ENCODE results near the gene COX6B2. TPM values are rescaled to one million over a fixed set of nuclear protein-coding genes. Genes with fewer than 3 reads are reported as not detected.
"Not testable (repeated sequence)": the region's sequence is repeated elsewhere in the genome, so short reads cannot be mapped to it uniquely, and the experiment has no call there.

The COX6B2 gene
- total RNA-seq, 1 experiment from 2014 or later = not detected

- no peaks in the 10 kb centered on the region for H3K36me3 ChIP-seq (ENCODE audit: insufficient read depth, low read length)
- peak overlapping the region; percentile 100 for H3K9ac ChIP-seq (ENCODE audit: low read length)
- H3K9me3 ChIP-seq (ENCODE audit: low read length) = no peaks in the 10 kb centered on the region
- H3K4me3 ChIP-seq (ENCODE audit: low read length) = peak overlapping the region; percentile 100
- no peaks in the 10 kb centered on the region for H3K27me3 ChIP-seq (ENCODE audit: low read length)
- peak overlapping the region; percentile 100 for H3K4me2 ChIP-seq (ENCODE audit: low read depth, low read length, poor library complexity, severe bottlenecking)
- H3K27ac ChIP-seq (ENCODE audit: low read length) = peak overlapping the region; percentile 73; the same call in 1 of the 2 replicates
- peaks cover 24% of the 10 kb centered on the region for H3K4me1 ChIP-seq (ENCODE audit: low read length)
- peaks cover 17% of the 10 kb centered on the region for H3K79me2 ChIP-seq (ENCODE audit: low read length)
- H4K20me1 ChIP-seq (ENCODE audit: insufficient read depth, low read depth, low read length) = 0 out of 2 replicates have a peak, but pooled peaks cover 13% of the 10 kb centered on the region
- no peaks in the 10 kb centered on the region for H3K9me2 ChIP-seq (replicated peaks; ENCODE audit: insufficient read depth, low read length)
- H2AFZ ChIP-seq (ENCODE audit: low read length) = no peak overlapping the region
- peak; percentile 88 for DNase-seq
Observed at GRCh38 chr19:55341171-55341588, 13.3 kb downstream of the COX6B2 start.

- no peak overlapping the region for H2AFZ ChIP-seq (ENCODE audit: low read length)
- H3K4me2 ChIP-seq (ENCODE audit: low read depth, low read length, poor library complexity, severe bottlenecking) = peak overlapping the region; percentile 100
- no peaks in the 10 kb centered on the region for H3K36me3 ChIP-seq (ENCODE audit: insufficient read depth, low read length)
- DNase-seq = peak; percentile 75
- H3K79me2 ChIP-seq (ENCODE audit: low read length) = peaks cover 17% of the 10 kb centered on the region
- H3K9ac ChIP-seq (ENCODE audit: low read length) = peak overlapping the region; percentile 100
- 0 out of 2 replicates have a peak, but pooled peaks cover 13% of the 10 kb centered on the region for H4K20me1 ChIP-seq (ENCODE audit: insufficient read depth, low read depth, low read length)
- H3K4me1 ChIP-seq (ENCODE audit: low read length) = peaks cover 24% of the 10 kb centered on the region
- no peaks in the 10 kb centered on the region for H3K9me3 ChIP-seq (ENCODE audit: low read length)
- no peaks in the 10 kb centered on the region for H3K27me3 ChIP-seq (ENCODE audit: low read length)
- peak overlapping the region; percentile 73 for H3K27ac ChIP-seq (ENCODE audit: low read length)
- H3K9me2 ChIP-seq (replicated peaks; ENCODE audit: insufficient read depth, low read length) = no peaks in the 10 kb centered on the region
- H3K4me3 ChIP-seq (ENCODE audit: low read length) = peak overlapping the region; percentile 100
Observed at GRCh38 chr19:55340784-55341147, 13.8 kb downstream of the COX6B2 start.

- H3K27ac ChIP-seq (ENCODE audit: low read length) = peak overlapping the region; percentile 73
- H2AFZ ChIP-seq (ENCODE audit: low read length) = no peak overlapping the region
- H3K9me2 ChIP-seq (replicated peaks; ENCODE audit: insufficient read depth, low read length) = no peaks in the 10 kb centered on the region
- peak overlapping the region; percentile 100 for H3K9ac ChIP-seq (ENCODE audit: low read length)
- peak overlapping the region; percentile 100 for H3K4me2 ChIP-seq (ENCODE audit: low read depth, low read length, poor library complexity, severe bottlenecking)
- H3K27me3 ChIP-seq (ENCODE audit: low read length) = no peaks in the 10 kb centered on the region
- H3K79me2 ChIP-seq (ENCODE audit: low read length) = peaks cover 17% of the 10 kb centered on the region
- no peaks in the 10 kb centered on the region for H3K36me3 ChIP-seq (ENCODE audit: insufficient read depth, low read length)
- peak overlapping the region; percentile 100 for H3K4me3 ChIP-seq (ENCODE audit: low read length)
- H3K9me3 ChIP-seq (ENCODE audit: low read length) = no peaks in the 10 kb centered on the region
- H4K20me1 ChIP-seq (ENCODE audit: insufficient read depth, low read depth, low read length) = 0 out of 2 replicates have a peak, but pooled peaks cover 13% of the 10 kb centered on the region
- H3K4me1 ChIP-seq (ENCODE audit: low read length) = peaks cover 24% of the 10 kb centered on the region
- peak; percentile 63 for DNase-seq
Observed at GRCh38 chr19:55339889-55340783, 14.4 kb downstream of the COX6B2 start.

- Histone ChIP-seq H3K79me2 (ENCODE audit: low read length) (peaks cover 17% of the 10 kb centered on the region), H3K9me3 (ENCODE audit: low read length) (no peaks in the 10 kb centered on the region), H3K27ac (ENCODE audit: low read length) (peak within 1 kb of the TSS; percentile 73), H2AFZ (ENCODE audit: low read length) (peak within 1 kb of the TSS; percentile 97), H3K9me2 (replicated peaks; ENCODE audit: insufficient read depth, low read length) (no peaks in the 10 kb centered on the region), H4K20me1 (ENCODE audit: insufficient read depth, low read depth, low read length) (0 out of 2 replicates have a peak, but pooled peaks cover 13% of the 10 kb centered on the region), H3K27me3 (ENCODE audit: low read length) (no peaks in the 10 kb centered on the region), H3K4me2 (ENCODE audit: low read depth, low read length, poor library complexity, severe bottlenecking) (peak within 1 kb of the TSS; percentile 100), H3K4me1 (ENCODE audit: low read length) (peaks cover 24% of the 10 kb centered on the region), H3K9ac (ENCODE audit: low read length) (peak within 1 kb of the TSS; percentile 100), H3K36me3 (ENCODE audit: insufficient read depth, low read length) (no peaks in the 10 kb centered on the region), H3K4me3 (ENCODE audit: low read length) (peak within 1 kb of the TSS; percentile 100)
- peak; percentile 100 for DNase-seq
Observed at GRCh38 chr19:55339105-55339888, 15.2 kb downstream of the COX6B2 start, which contains the start of gene KMT5C. KMT5C (plus strand) TSS chr19:55339876; CDS start chr19:55341937, 2,061 bp downstream.

GRCh38 chr19:55336101-55336500 lies 18.4 kb downstream of the COX6B2 start:
- H3K9me3 ChIP-seq (ENCODE audit: low read length) = no peaks in the 10 kb centered on the region
- no peak overlapping the region for H3K9ac ChIP-seq (ENCODE audit: low read length)
- H3K4me3 ChIP-seq (ENCODE audit: low read length) = no peak overlapping the region
- DNase-seq = no peak
- H3K4me1 ChIP-seq (ENCODE audit: low read length) = peaks cover 15% of the 10 kb centered on the region
- peaks cover 10% of the 10 kb centered on the region for H3K79me2 ChIP-seq (ENCODE audit: low read length)
- no peaks in the 10 kb centered on the region for H3K9me2 ChIP-seq (replicated peaks; ENCODE audit: insufficient read depth, low read length)
- no peaks in the 10 kb centered on the region for H3K36me3 ChIP-seq (ENCODE audit: insufficient read depth, low read length)
- H3K27ac ChIP-seq (ENCODE audit: low read length) = no peak overlapping the region
- no peak overlapping the region for H3K4me2 ChIP-seq (ENCODE audit: low read depth, low read length, poor library complexity, severe bottlenecking)
- H3K27me3 ChIP-seq (ENCODE audit: low read length) = no peaks in the 10 kb centered on the region
- H2AFZ ChIP-seq (ENCODE audit: low read length) = no peak overlapping the region
- no peaks in the 10 kb centered on the region for H4K20me1 ChIP-seq (ENCODE audit: insufficient read depth, low read depth, low read length)

GRCh38 chr19:55333870-55334269 lies 20.6 kb downstream of the COX6B2 start:
- DNase-seq = no peak
- H3K27ac ChIP-seq (ENCODE audit: low read length) = no peak overlapping the region
- no peaks in the 10 kb centered on the region for H4K20me1 ChIP-seq (ENCODE audit: insufficient read depth, low read depth, low read length)
- H3K27me3 ChIP-seq (ENCODE audit: low read length) = no peaks in the 10 kb centered on the region
- no peaks in the 10 kb centered on the region for H3K79me2 ChIP-seq (ENCODE audit: low read length)
- H3K36me3 ChIP-seq (ENCODE audit: insufficient read depth, low read length) = no peaks in the 10 kb centered on the region
- H2AFZ ChIP-seq (ENCODE audit: low read length) = no peak overlapping the region
- no peaks in the 10 kb centered on the region for H3K9me3 ChIP-seq (ENCODE audit: low read length)
- peaks cover 8% of the 10 kb centered on the region for H3K4me1 ChIP-seq (ENCODE audit: low read length)
- H3K4me2 ChIP-seq (ENCODE audit: low read depth, low read length, poor library complexity, severe bottlenecking) = no peak overlapping the region
- no peak overlapping the region for H3K9ac ChIP-seq (ENCODE audit: low read length)
- H3K9me2 ChIP-seq (replicated peaks; ENCODE audit: insufficient read depth, low read length) = no peaks in the 10 kb centered on the region
- no peak overlapping the region for H3K4me3 ChIP-seq (ENCODE audit: low read length)

- H3K27ac ChIP-seq (ENCODE audit: low read length); H4K20me1 ChIP-seq (ENCODE audit: insufficient read depth, low read depth, low read length); H3K27me3 ChIP-seq (ENCODE audit: low read length); H3K79me2 ChIP-seq (ENCODE audit: low read length); H3K4me1 ChIP-seq (ENCODE audit: low read length); H3K9ac ChIP-seq (ENCODE audit: low read length); H3K36me3 ChIP-seq (ENCODE audit: insufficient read depth, low read length); H3K9me3 ChIP-seq (ENCODE audit: low read length); H3K4me3 ChIP-seq (ENCODE audit: low read length); H3K9me2 ChIP-seq (replicated peaks; ENCODE audit: insufficient read depth, low read length); H2AFZ ChIP-seq (ENCODE audit: low read length); DNase-seq; H3K4me2 ChIP-seq (ENCODE audit: low read depth, low read length, poor library complexity, severe bottlenecking): not testable (repeated sequence)
Observed at GRCh38 chr19:55329791-55330190, 24.7 kb downstream of the COX6B2 start.

GRCh38 chr19:55328774-55329318 lies 25.7 kb downstream of the COX6B2 start:
- not testable (repeated sequence) for H3K79me2 ChIP-seq (ENCODE audit: low read length); H3K27ac ChIP-seq (ENCODE audit: low read length); DNase-seq; H3K4me2 ChIP-seq (ENCODE audit: low read depth, low read length, poor library complexity, severe bottlenecking); H3K9me2 ChIP-seq (replicated peaks; ENCODE audit: insufficient read depth, low read length); H3K36me3 ChIP-seq (ENCODE audit: insufficient read depth, low read length); H3K4me3 ChIP-seq (ENCODE audit: low read length); H3K9ac ChIP-seq (ENCODE audit: low read length); H3K9me3 ChIP-seq (ENCODE audit: low read length); H3K4me1 ChIP-seq (ENCODE audit: low read length); H4K20me1 ChIP-seq (ENCODE audit: insufficient read depth, low read depth, low read length); H3K27me3 ChIP-seq (ENCODE audit: low read length); H2AFZ ChIP-seq (ENCODE audit: low read length)

All from Karpas-422 (cell line).